Heart left ventricle (tissue), 16 donors: ENCODE measurements around the gene RSPH6A. TPM values are rescaled to one million over a fixed set of nuclear protein-coding genes. Genes with fewer than 3 reads are reported as not detected.

Experiments used
- ATAC-seq, 4 donors: fragments of 200-7000 bp; cut with Tn5 transposase; one replicate each; pipeline ENCODE4 v1.9.1; 2020 to 2022; ENCODE audit warnings: moderate library complexity in 4 of 4, mild to moderate bottlenecking in 3 of 4, moderate number of reproducible peaks in 1 of 4
- DNase-seq, 5 donors: peaks; one replicate each; pipeline ENCODE4 v3.0.0-alpha.2; 2020
- H3K27ac ChIP-seq, 12 donors: fragments of 200-600 bp; sonication (generic) in 4 of 12; one replicate each; pipeline versions ENCODE4 v1.5.0 to v1.8.0; 2016 to 2022; ENCODE audit warnings: mild to moderate bottlenecking in 2 of 12
- H3K27me3 ChIP-seq, 9 donors: fragments of 200-600 bp; sonication (generic) in 2 of 9; one replicate each; pipeline versions ENCODE4 v1.5.1 to v1.8.0; 2016 to 2022; ENCODE audit warnings: mild to moderate bottlenecking in 3 of 9
- H3K36me3 ChIP-seq, 9 donors: fragments of 200-600 bp; sonication (generic) in 2 of 9; one replicate each; pipeline versions ENCODE4 v1.5.0 to v1.8.0; 2018 to 2022; ENCODE audit warnings: mild to moderate bottlenecking in 2 of 9
- H3K4me1 ChIP-seq, 12 donors: fragments of 200-600 bp; sonication (generic) in 4 of 12; one replicate each; pipeline versions ENCODE4 v1.5.0 to v1.8.0; 2016 to 2022; ENCODE audit warnings: mild to moderate bottlenecking in 3 of 12
- H3K4me3 ChIP-seq, 12 donors: fragments of 200-600 bp; sonication (generic) in 4 of 12; one replicate each; pipeline versions ENCODE4 v1.5.0 to v1.8.0; 2017 to 2022; ENCODE audit warnings: mild to moderate bottlenecking in 9 of 12, moderate library complexity in 4 of 12
- H3K9me3 ChIP-seq, 12 donors: fragments of 200-600 bp; sonication (generic) in 4 of 12; one replicate each; pipeline versions ENCODE4 v1.5.0 to v1.8.0; 2016 to 2022; ENCODE audit warnings: mild to moderate bottlenecking in 1 of 12
- CTCF ChIP-seq, 12 donors: fragments of 200-600 bp; sonication (generic) in 4 of 12; IDR thresholded peaks; one replicate each; pipeline versions ENCODE4 v1.5.0 to v1.8.0; 2018 to 2022; ENCODE audit warnings: antibody characterized with exemption in 12 of 12, mild to moderate bottlenecking in 5 of 12
- POLR2A ChIP-seq, 2 donors: fragments of 450-650 bp; IDR thresholded peaks; one replicate each; pipeline ENCODE4 v1.6.1; 2017; ENCODE audit warnings: antibody characterized with exemption in 2 of 2, mild to moderate bottlenecking in 2 of 2, moderate library complexity in 2 of 2
- whole genome bisulfite sequencing, 4 donors: extraction: QIAGEN DNeasy Blood & Tissue Kit in 2 of 4; methylation state at CpG; one replicate each; pipeline versions ENCODE4 v1.1.5 to v1.1.7; 2013 to 2018; 5-methylcytosine and 5-hydroxymethylcytosine counted together
- intact Hi-C, 10 donors: fragments of 100-400 bp; cut with DNase I; formaldehyde crosslinking; loops; one replicate each; pipeline versions ENCODE4 v1.11.1 to v1.14.2; 2022
- polyA plus RNA-seq, 2 donors: library from polyadenylated mRNA; stranded (reverse); fragments of 200-250 nt; gene quantifications; one replicate each; pipeline ENCODE4 v1.2.3, GENCODE V29; 2013
- total RNA-seq, 9 donors: library from RNA; depleted of rRNA in 2 of 9; stranded (reverse); fragments of >200 nt in 2 of 9; fragmentation: NEBNext Ultra II Directional in 3 of 9; extraction: Animal tissue kit (Norgen Biotek cat#: 25700) in 3 of 9; gene quantifications; one replicate each; pipeline versions ENCODE4 v1.1.0 to v1.2.4, GENCODE V29; 2016 to 2023
- donor health status: ischemic (EF 13 %, LVEDD 7.1; RV severe dilation, severe dysfunction).
- donor health status: healthy with polysubstance abuse.
- donor health status: DM: no; HTN: yes; CAD: no.
- donor health status: DM: no; HTN: no; CAD: no.
- donor health status: ischemic (EF 25% LVEDD 6.9; RV normal size, moderate dysfunction).
- donor health status: ischemic (EF 25% LVEDD 5.7; RV mildly dilated, moderate dysfunction).
- donor health status: healthy.
- donor health status: DM: yes; HTN: yes; CAD: no.
- donor health status: ischemic (EF 35%, LVEDD 5.7; RV mildly dilated, moderate dysfunction).
- donor health status: nonischemic (EF 11% LVEDD 7.7; RV severe dilation, severe dysfunction).
- donor health status: DM: yes; HTN: yes; CAD: no.
- donor health status: PGD.
- donor health status: ischemic (EF 29% LVEDD 5.4; RV normal size, mild dysfunction).
- donor health status: nonischemic (EF 23%, LVEDD 6.1; RV moderate dilation, normal function).

The RSPH6A gene
- total and polyA plus RNA-seq, 11 donors = not detected

GRCh38 chr19:45798995-45799517, 16.1 kb downstream of the RSPH6A start:
- intact Hi-C loops = loop anchor here in 5 of 10 donors (1.0 to 2.0 kb wide), 4 partner anchors 18 to 29 kb away; no protein-coding TSS in a partner anchor
- no peaks in the 10 kb centered on the region for H3K36me3 ChIP-seq
- ATAC-seq (peak; percentile 48 to 86 (median 78)), DNase-seq (peak in 1 of 5 donors; percentile 57)
- H3K27me3 ChIP-seq = peaks cover 0 to 69% (median 0%) of the 10 kb centered on the region in 9 donors
- H3K9me3 ChIP-seq = no peaks in the 10 kb centered on the region
- no peak overlapping the region for H3K4me3 ChIP-seq
- H3K4me1 ChIP-seq = peaks cover 0 to 9% (median 6%) of the 10 kb centered on the region in 12 donors
- peak; percentile 80 to 93 (median 88) for TF ChIP-seq CTCF (IDR thresholded peaks at IDR 0.05)
- no peak for TF ChIP-seq POLR2A (IDR thresholded peaks at IDR 0.05)
- no peak overlapping the region for H3K27ac ChIP-seq
- 8 to 12% (median 11%) methylated on average over 10 of the region's 10 CpGs for WGBS, 4 donors

GRCh38 chr19:45794627-45795026, 20.5 kb downstream of the RSPH6A start:
- Histone ChIP-seq H3K9me3 (no peaks in the 10 kb centered on the region), H3K27me3 (peaks cover 0 to 48% (median 0%) of the 10 kb centered on the region in 9 donors), H3K36me3 (peaks cover 0 to 14% (median 10%) of the 10 kb centered on the region in 9 donors), H3K4me3 (no peak overlapping the region), H3K4me1 (peaks cover 0 to 38% (median 22%) of the 10 kb centered on the region in 12 donors), H3K27ac (no peak overlapping the region)
- DNase-seq = no peak
- ATAC-seq = no peak
- TF ChIP-seq POLR2A (IDR thresholded peaks at IDR 0.05) (no peak), CTCF (IDR thresholded peaks at IDR 0.05) (no peak)
- intact Hi-C loops = no loop called here
- WGBS, 4 donors = 76 to 88% (median 82%) methylated on average over 2 of the region's 2 CpGs

GRCh38 chr19:45793876-45794275, 21.2 kb downstream of the RSPH6A start:
- ATAC-seq (no peak), DNase-seq (no peak)
- H3K27me3 ChIP-seq = peaks cover 0 to 52% (median 0%) of the 10 kb centered on the region in 9 donors
- intact Hi-C loops = loop anchor here in 3 of 10 donors (1.0 to 2.0 kb wide), 3 partner anchors 23 to 77 kb away; no protein-coding TSS in a partner anchor
- H3K9me3 ChIP-seq = no peaks in the 10 kb centered on the region
- TF ChIP-seq POLR2A (IDR thresholded peaks at IDR 0.05) (no peak), CTCF (IDR thresholded peaks at IDR 0.05) (no peak)
- peaks cover 0 to 21% (median 17%) of the 10 kb centered on the region in 9 donors for H3K36me3 ChIP-seq
- 56 to 60% (median 59%) methylated on average over 6 of the region's 6 CpGs for WGBS, 4 donors
- no peak overlapping the region for H3K27ac ChIP-seq
- H3K4me1 ChIP-seq = peaks cover 0 to 34% (median 19%) of the 10 kb centered on the region in 12 donors
- H3K4me3 ChIP-seq = no peak overlapping the region

- DNase-seq (no peak), ATAC-seq (no peak)
- intact Hi-C loops = loop anchor here in 3 of 10 donors (1.0 to 2.0 kb wide), 3 partner anchors 22 to 76 kb away; no protein-coding TSS in a partner anchor
- peaks cover 0 to 35% (median 22%) of the 10 kb centered on the region in 12 donors for H3K4me1 ChIP-seq
- TF ChIP-seq CTCF (IDR thresholded peaks at IDR 0.05) (no peak), POLR2A (IDR thresholded peaks at IDR 0.05) (no peak)
- no peaks in the 10 kb centered on the region for H3K9me3 ChIP-seq
- peaks cover 0 to 28% (median 21%) of the 10 kb centered on the region in 9 donors for H3K36me3 ChIP-seq
- peak overlapping the region in 5 of 12 donors; percentile 2 to 89 (median 23) for H3K27ac ChIP-seq
- peak overlapping the region in 10 of 12 donors; percentile 43 to 97 (median 72) for H3K4me3 ChIP-seq
- WGBS, 4 donors = 40 to 48% (median 44%) methylated on average over 3 of the region's 3 CpGs
- peaks cover 0 to 53% (median 0%) of the 10 kb centered on the region in 9 donors for H3K27me3 ChIP-seq
Measured at GRCh38 chr19:45793178-45793564, 21.9 kb downstream of the RSPH6A start.
